NB4 (cell line): ENCODE results near the gene BAHCC1.
A peak's percentile ranks its signal among the peaks of the same experiment; 100 is the strongest.

Experiments used
- DNase-seq: peaks from one replicate; pipeline ENCODE4 v3.0.0; 2010; ENCODE audit warnings: low read depth
- H3K4me3 ChIP-seq: one replicate; pipeline ENCODE4 v1.5.1; 2011; ENCODE audit warnings: mild to moderate bottlenecking, low read depth, low read length, moderate library complexity
- MYC ChIP-seq: IDR thresholded peaks from 2 replicates; pipeline ENCODE4 v1.6.1; 2011; ENCODE audit warnings: low read depth, low read length
- POLR2A ChIP-seq: IDR thresholded peaks from 2 replicates; pipeline ENCODE4 v1.6.1; 2011; ENCODE audit warnings: mild to moderate bottlenecking; ENCODE audit not compliant: insufficient read length; ENCODE audit errors: extremely low read depth
- TF ChIP-seq, protein P1 (sequence below): IDR thresholded peaks from 2 replicates; pipeline ENCODE4 v1.6.1; 2011; ENCODE audit warnings: low read depth, low read length
- TF ChIP-seq, protein P2 (sequence below): IDR thresholded peaks from one replicate; pipeline ENCODE4 v1.5.1; 2012; ENCODE audit warnings: low read depth, low read length

BAHCC1 gene

DNA sequence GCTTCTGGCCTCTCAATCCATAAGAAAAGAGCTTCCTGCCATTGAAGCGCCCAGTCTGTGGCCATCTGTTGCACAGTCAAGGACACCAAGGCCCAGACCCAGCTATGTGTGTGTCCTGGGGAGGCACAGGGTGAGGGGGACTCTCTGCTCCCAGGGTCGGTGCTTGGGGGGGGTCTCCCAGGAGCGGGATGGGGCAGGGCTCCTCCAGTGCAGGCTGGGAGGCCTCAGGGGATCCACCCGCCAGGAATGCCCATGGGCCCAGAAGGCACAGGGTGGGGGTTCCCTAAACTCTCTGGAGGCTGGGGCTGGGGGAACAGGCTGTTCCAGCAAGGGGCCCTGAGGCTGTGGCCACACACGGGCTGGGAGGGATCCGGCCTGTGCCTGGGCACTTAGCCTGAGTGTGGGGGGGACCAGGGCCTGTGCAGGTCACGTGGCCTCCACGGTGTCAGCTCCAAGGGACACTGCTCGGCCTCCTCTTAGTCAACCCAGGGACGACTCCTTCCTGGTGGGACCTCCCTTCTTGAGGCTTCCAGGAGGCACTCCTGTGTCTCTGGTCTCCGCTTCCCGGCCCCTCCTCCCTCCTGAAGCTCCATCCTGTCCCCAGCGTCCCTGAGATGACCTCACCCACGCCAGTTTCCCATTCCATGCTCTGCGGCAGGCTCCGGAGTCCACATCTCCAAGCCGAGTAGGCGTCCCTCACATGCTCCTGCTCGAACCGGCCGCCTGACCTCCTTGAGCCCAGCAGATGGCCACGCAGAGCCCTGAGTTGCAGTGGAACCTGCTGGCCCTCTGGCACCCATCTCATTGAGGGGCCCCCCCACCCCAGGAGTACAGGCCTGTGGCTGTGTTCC lies 23.1 kb upstream of the BAHCC1 start:
- TF ChIP-seq, protein P1, sequence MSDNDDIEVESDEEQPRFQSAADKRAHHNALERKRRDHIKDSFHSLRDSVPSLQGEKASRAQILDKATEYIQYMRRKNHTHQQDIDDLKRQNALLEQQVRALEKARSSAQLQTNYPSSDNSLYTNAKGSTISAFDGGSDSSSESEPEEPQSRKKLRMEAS: no peak
- no peak for TF ChIP-seq POLR2A
- no peak for TF ChIP-seq MYC
- TF ChIP-seq, protein P2, sequence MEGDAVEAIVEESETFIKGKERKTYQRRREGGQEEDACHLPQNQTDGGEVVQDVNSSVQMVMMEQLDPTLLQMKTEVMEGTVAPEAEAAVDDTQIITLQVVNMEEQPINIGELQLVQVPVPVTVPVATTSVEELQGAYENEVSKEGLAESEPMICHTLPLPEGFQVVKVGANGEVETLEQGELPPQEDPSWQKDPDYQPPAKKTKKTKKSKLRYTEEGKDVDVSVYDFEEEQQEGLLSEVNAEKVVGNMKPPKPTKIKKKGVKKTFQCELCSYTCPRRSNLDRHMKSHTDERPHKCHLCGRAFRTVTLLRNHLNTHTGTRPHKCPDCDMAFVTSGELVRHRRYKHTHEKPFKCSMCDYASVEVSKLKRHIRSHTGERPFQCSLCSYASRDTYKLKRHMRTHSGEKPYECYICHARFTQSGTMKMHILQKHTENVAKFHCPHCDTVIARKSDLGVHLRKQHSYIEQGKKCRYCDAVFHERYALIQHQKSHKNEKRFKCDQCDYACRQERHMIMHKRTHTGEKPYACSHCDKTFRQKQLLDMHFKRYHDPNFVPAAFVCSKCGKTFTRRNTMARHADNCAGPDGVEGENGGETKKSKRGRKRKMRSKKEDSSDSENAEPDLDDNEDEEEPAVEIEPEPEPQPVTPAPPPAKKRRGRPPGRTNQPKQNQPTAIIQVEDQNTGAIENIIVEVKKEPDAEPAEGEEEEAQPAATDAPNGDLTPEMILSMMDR: peak; percentile 19
- H3K4me3 ChIP-seq: no peak overlapping the region
- DNase-seq: peak; percentile 51

DNA sequence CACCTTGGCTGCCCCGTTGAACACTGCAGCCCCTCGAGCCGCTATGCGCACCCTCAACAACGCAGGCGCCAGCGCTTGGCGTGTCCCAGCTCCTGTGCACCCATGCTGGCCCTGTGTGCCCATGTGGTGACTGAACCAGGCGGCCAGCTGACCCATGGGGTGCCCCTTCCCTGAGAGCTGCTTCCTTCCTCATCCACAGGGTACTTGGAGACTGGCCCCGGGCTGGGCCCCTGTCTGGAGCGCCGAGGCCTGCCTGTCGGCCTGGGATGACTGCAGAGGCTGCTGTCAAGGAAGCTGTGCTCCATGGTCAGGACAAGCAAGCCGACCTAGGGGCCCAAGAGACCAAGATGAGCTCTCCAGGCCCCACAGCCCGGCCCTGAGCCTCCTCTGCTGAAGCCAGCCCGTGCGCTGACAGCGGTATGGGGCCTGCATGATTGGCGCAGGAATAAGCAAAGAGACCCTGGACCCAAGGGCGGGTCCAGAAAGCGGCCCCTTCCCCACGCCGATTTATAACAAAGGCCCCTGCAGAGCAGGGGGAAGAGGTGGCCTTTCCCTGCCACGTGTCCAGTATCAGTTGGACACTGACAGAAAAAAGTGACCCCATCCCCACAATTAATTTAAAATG lies 21.6 kb upstream of the BAHCC1 start:
- TF ChIP-seq, protein P1: no peak
- TF ChIP-seq, protein P2: no peak
- TF ChIP-seq POLR2A (no peak), MYC (no peak)
- no peak overlapping the region for H3K4me3 ChIP-seq
- DNase-seq: no peak

DNA sequence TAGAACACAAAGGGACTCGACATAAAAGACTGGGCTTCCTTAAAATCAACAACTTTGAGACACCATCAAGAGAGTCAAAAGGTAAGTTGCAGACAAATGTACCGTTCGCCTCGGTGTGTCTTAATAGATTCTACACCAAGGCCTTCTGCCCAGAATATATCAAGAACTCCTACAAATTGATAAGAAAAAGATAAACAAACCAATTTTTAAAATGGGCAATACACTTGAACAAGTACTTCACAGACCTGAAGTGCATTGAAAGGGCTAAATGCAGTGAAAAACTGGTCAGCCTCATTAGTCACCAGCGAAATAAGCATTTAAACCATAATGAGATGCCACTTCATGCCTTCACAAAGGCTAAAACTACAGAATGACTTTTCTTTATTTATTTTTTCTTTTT lies 20.4 kb upstream of the BAHCC1 start:
- DNase-seq: no peak
- TF ChIP-seq POLR2A (no peak), MYC (no peak)
- TF ChIP-seq, protein P1: no peak
- TF ChIP-seq, protein P2: no peak
- H3K4me3 ChIP-seq: no peak overlapping the region

DNA sequence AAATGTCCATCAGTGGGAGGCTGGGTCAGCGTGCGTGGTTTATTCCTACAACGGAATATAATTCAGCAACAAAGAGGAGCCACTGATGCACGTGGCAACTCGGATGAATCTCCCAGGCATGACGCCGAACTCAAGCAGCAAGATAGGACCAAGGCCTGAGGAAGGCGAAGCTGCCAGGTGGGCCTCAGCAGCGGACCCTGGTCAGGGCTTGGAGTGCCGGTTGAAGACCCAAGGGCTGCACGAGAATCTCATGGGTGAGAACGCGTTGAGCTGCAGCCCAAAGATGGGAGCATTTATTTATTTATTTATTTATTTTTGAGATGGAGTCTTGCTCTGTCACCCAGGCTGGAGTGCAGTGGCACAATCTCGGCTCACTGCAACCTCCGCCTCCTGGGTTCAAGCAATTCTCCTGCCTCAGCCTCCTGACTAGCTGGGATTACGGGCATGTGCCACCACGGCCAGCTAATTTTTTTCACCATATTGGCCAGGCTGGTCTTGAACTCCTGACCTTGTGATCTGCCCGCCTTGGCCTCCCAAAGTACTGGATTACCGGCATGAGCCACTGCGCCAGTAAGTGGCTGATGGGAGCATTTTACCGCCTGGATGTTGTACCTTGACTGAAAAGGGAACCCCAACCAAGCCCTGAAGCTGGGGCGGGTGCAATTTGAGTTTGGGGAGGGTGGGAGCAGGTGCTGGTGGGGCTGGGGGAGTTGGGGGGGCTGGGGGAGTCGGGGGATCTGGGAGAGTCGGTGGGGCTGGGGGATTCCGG lies 18.1 kb upstream of the BAHCC1 start:
- TF ChIP-seq POLR2A (no peak), MYC (no peak)
- TF ChIP-seq, protein P1: no peak
- TF ChIP-seq, protein P2: no peak
- DNase-seq: peak; percentile 0
- H3K4me3 ChIP-seq: no peak overlapping the region

DNA sequence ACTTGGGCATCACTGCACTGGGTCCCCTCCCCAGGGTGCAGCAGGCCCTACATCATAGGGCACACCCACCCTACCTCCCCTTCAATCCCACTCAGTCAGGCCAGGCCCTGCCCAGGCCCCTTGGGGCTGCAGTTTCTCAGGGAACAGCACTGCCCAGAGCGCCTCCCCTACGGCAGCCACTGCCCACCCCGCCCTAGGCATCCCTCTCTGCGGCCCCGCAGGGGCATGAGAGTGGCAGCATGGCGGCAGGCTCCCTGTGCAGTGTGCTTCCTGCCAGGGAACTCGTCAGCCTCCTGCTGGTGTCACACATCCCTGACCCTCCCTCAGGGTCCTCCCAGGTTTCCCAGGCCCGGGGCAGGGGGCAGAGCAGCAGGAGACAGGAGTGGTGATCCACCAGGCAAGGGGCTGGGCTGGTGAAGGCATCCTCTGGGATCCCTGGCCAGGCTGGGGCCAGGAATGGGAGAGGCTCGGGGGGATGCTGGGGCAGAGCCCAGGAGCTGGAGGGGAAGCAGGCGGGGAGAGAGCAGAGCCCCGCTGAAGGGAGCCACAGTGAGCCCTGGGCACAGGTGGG lies 16.2 kb upstream of the BAHCC1 start:
- DNase-seq: no peak
- no peak for TF ChIP-seq MYC
- no peak overlapping the region for H3K4me3 ChIP-seq

DNA sequence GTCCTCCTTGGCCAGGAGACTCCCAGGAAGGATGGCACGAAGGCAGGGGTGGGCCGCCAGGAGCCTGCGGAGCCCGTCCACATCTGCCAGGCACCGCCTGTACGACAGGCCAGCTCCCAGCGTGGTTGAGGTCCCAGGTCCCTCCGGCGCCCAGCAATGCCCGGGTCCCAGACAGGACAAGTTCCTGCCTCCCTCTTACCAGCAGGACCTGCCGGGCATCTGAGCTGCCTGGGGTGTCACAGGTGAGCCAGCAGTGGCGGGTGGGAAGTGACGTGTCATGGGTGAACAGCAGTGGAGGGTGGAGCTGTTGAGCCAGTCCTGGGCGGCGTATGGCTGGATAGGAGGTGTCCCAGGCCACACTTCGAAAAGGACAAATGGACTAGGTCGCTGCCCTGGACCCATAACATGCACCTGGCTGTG lies 15.7 kb upstream of the BAHCC1 start:
- TF ChIP-seq, protein P2: no peak
- TF ChIP-seq POLR2A (no peak), MYC (no peak)
- TF ChIP-seq, protein P1: no peak
- H3K4me3 ChIP-seq: no peak overlapping the region
- DNase-seq: no peak
